Uterus (tissue), 2 donors: ENCODE results near the gene C11orf98.

ENCODE experiments used
- POLR2A ChIP-seq, 2 donors: fragments of 450-650 bp; IDR thresholded peaks; one replicate each; pipeline ENCODE4 v1.6.1; 2016; ENCODE audit warnings: antibody characterized with exemption in 2 of 2, mild to moderate bottlenecking in 1 of 2, moderate library complexity in 1 of 2
- TF ChIP-seq, protein P1 (sequence below), 4 experiments: fragments of 200-600 bp in 2 of 4; fragments of 450-650 bp in 2 of 4; sonication (generic) in 2 of 4; IDR thresholded peaks; one replicate each; pipeline ENCODE4 v1.5.1; 2016 to 2019; ENCODE audit warnings: antibody characterized with exemption in 4 of 4, mild to moderate bottlenecking in 2 of 4, moderate library complexity in 1 of 4

DNA sequence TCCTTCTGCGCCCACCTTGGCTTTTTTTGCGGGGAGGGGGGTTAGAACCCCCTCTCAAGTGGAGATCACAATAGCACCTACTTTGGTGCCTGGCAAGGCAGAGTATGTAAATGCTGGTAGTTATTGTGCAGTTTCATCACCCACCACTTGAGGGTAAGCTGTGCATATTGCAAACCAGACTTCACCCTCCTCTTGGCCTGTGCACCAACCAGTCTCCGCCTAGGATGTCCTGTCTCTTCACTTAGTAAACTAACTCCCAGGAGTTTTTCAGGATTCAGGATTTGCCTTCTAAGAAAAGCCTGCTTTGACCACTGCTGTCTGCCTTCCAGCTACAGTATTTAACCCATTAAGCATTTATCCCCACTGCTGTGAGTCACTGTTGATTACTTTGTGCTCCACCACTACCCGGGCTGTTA lies 15.8 kb upstream of the C11orf98 start:
- TF ChIP-seq, protein P1, sequence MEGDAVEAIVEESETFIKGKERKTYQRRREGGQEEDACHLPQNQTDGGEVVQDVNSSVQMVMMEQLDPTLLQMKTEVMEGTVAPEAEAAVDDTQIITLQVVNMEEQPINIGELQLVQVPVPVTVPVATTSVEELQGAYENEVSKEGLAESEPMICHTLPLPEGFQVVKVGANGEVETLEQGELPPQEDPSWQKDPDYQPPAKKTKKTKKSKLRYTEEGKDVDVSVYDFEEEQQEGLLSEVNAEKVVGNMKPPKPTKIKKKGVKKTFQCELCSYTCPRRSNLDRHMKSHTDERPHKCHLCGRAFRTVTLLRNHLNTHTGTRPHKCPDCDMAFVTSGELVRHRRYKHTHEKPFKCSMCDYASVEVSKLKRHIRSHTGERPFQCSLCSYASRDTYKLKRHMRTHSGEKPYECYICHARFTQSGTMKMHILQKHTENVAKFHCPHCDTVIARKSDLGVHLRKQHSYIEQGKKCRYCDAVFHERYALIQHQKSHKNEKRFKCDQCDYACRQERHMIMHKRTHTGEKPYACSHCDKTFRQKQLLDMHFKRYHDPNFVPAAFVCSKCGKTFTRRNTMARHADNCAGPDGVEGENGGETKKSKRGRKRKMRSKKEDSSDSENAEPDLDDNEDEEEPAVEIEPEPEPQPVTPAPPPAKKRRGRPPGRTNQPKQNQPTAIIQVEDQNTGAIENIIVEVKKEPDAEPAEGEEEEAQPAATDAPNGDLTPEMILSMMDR (IDR thresholded peaks at IDR 0.05): peak; percentile 44 to 74 (median 54)
- no peak for TF ChIP-seq POLR2A (IDR thresholded peaks at IDR 0.05)
